WTC11 (cell line): Measurements from ENCODE around the gene NELL1. TPM values are rescaled to one million over a fixed set of nuclear protein-coding genes. Genes with fewer than 3 reads are reported as not detected.

ENCODE experiments used
- ATAC-seq: fragments of 200-7000 bp; cut with Tn5 transposase; 2 replicates; pipeline ENCODE4 v1.10.0; 2021; ENCODE audit warnings: mild to moderate bottlenecking, moderate library complexity
- CTCF ChIA-PET: fragments of 300-600 bp; sonication (Branson Sonifier 250); formaldehyde crosslinking; loops from one replicate; lab custom pipeline; 2021; ENCODE audit warnings: antibody characterized with exemption; lab: Charles Lee
- POLR2A ChIA-PET: fragments of 350-600 bp; sonication (Branson Sonifier 250); formaldehyde crosslinking; loops from one replicate; lab custom pipeline; 2021; ENCODE audit warnings: antibody characterized with exemption; lab: Charles Lee
- DNase-seq: peaks from one replicate; pipeline ENCODE4 v3.0.0; 2021; ENCODE audit warnings: low spot score
- H3K27ac Mint-ChIP-seq: 2 replicates; pipeline ENCODE4 v1.8.0; 2021; ENCODE audit warnings: mixed read lengths
- H3K27me3 Mint-ChIP-seq: 2 replicates; pipeline ENCODE4 v1.8.0; 2021; ENCODE audit warnings: low read depth, mild to moderate bottlenecking, moderate library complexity, mixed read lengths
- H3K36me3 Mint-ChIP-seq: 2 replicates; pipeline ENCODE4 v1.8.0; 2021; ENCODE audit warnings: mixed read lengths
- H3K4me1 Mint-ChIP-seq: 2 replicates; pipeline ENCODE4 v1.8.0; 2022; ENCODE audit warnings: mixed read lengths
- H3K4me3 Mint-ChIP-seq: 2 replicates; pipeline ENCODE4 v1.8.0; 2021; ENCODE audit warnings: mild to moderate bottlenecking, moderate library complexity, mixed read lengths
- H3K9me3 Mint-ChIP-seq: 2 replicates; pipeline ENCODE4 v1.8.0; 2021; ENCODE audit warnings: mixed read lengths
- ATF1 ChIP-seq: sonication (generic); formaldehyde crosslinking; IDR thresholded peaks from 2 replicates; pipeline ENCODE4 v1.8.1; 2023; ENCODE audit warnings: mild to moderate bottlenecking, moderate library complexity, missing genetic modification reagents
- CREB1 ChIP-seq: sonication (generic); formaldehyde crosslinking; IDR thresholded peaks from 2 replicates; pipeline ENCODE4 v1.8.0; 2023; ENCODE audit warnings: mild to moderate bottlenecking, missing genetic modification reagents
- JUN ChIP-seq: sonication (generic); formaldehyde crosslinking; IDR thresholded peaks from 2 replicates; pipeline ENCODE4 v1.8.0; 2023; ENCODE audit warnings: mild to moderate bottlenecking, missing genetic modification reagents
- MYBL2 ChIP-seq: sonication (generic); formaldehyde crosslinking; IDR thresholded peaks from 2 replicates; pipeline ENCODE4 v1.8.1; 2023; ENCODE audit warnings: mild to moderate bottlenecking, moderate library complexity, missing genetic modification reagents
- TEAD1 ChIP-seq: sonication (generic); formaldehyde crosslinking; IDR thresholded peaks from 2 replicates; pipeline ENCODE4 v1.8.0; 2022; ENCODE audit warnings: mild to moderate bottlenecking, missing genetic modification reagents
- ZNF138 ChIP-seq: sonication (generic); formaldehyde crosslinking; conservative IDR thresholded peaks from 2 replicates; pipeline ENCODE4 v1.8.1; 2022; ENCODE audit warnings: mild to moderate bottlenecking, moderate library complexity, missing genetic modification reagents
- ZNF219 ChIP-seq: sonication (generic); formaldehyde crosslinking; IDR thresholded peaks from 2 replicates; pipeline ENCODE4 v1.8.0; 2023; ENCODE audit warnings: missing genetic modification reagents, mild to moderate bottlenecking, borderline replicate concordance
- ZNF263 ChIP-seq: sonication (generic); formaldehyde crosslinking; IDR thresholded peaks from 2 replicates; pipeline ENCODE4 v1.8.1; 2022; ENCODE audit warnings: low read depth, mild to moderate bottlenecking, moderate library complexity, missing genetic modification reagents
- total RNA-seq: library from RNA; stranded (reverse); gene quantifications from 3 replicates; pipeline ENCODE4 v1.2.3, GENCODE V29; 2021
- TF ChIP-seq, protein P1 (sequence below): sonication (generic); formaldehyde crosslinking; IDR thresholded peaks from 2 replicates; pipeline ENCODE4 v1.8.1; 2023; ENCODE audit warnings: mild to moderate bottlenecking, missing genetic modification reagents, moderate library complexity
- TF ChIP-seq, protein P2 (sequence below): sonication (generic); formaldehyde crosslinking; IDR thresholded peaks from 2 replicates; pipeline ENCODE4 v1.8.1; 2023; ENCODE audit warnings: mild to moderate bottlenecking, missing genetic modification reagents, borderline replicate concordance
- TF ChIP-seq, protein P3 (sequence below): fragments of 250-450 bp; sonication (Bioruptor Pico); IDR thresholded peaks from 2 replicates; pipeline ENCODE4 v2.1.2; 2022; ENCODE audit warnings: mild to moderate bottlenecking, moderate library complexity
- TF ChIP-seq, protein P4 (sequence below): sonication (generic); formaldehyde crosslinking; IDR thresholded peaks from 2 replicates; pipeline ENCODE4 v1.8.1; 2022; ENCODE audit warnings: mild to moderate bottlenecking, missing genetic modification reagents, moderate library complexity, borderline replicate concordance
- TF ChIP-seq, protein P5 (sequence below): sonication (generic); formaldehyde crosslinking; IDR thresholded peaks from 2 replicates; pipeline ENCODE4 v1.8.1; 2023; ENCODE audit warnings: mild to moderate bottlenecking, missing genetic modification reagents
- TF ChIP-seq, protein P6 (sequence below): sonication (generic); formaldehyde crosslinking; IDR thresholded peaks from 2 replicates; pipeline ENCODE4 v1.8.1; 2022; ENCODE audit warnings: missing genetic modification reagents, borderline replicate concordance
- TF ChIP-seq, protein P7 (sequence below): fragments of 250-450 bp; sonication (Bioruptor Pico); IDR thresholded peaks from 2 replicates; pipeline ENCODE4 v1.9.0; 2021; ENCODE audit warnings: moderate library complexity, mild to moderate bottlenecking, inconsistent platforms, borderline replicate concordance
- TF ChIP-seq, protein P8 (sequence below): sonication (generic); formaldehyde crosslinking; IDR thresholded peaks from 2 replicates; pipeline ENCODE4 v1.8.0; 2022; ENCODE audit warnings: mild to moderate bottlenecking, missing genetic modification reagents

NELL1 gene
- total RNA-seq, 1 experiment from 2014 or later, result 1.8 TPM

DNA sequence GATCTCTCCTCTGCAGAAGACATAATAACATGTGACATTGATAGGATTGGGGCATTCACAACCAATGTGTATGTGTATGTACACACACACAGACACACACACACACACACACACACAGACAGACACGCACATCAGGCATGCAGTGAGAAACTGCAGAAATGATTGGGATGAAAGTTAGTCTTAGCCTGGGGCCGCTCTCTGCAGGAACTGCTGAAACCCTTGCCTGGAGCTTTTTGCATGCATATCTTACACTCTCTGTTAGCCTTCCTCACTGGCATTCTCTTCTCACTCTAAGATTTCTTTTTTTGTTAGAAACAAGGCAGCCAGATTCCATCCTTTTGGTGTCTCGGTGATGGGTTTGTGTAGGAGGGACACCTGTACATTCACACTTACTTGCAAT, 337.9 kb downstream of the NELL1 start:
- ChIA-PET CTCF (no interaction called here), POLR2A (interaction anchor here (0.7 kb wide), 1 partner anchor 203 kb away, joined by 5 read pairs; no protein-coding TSS in a partner anchor)
- peak; percentile 74 for ATAC-seq
- no peaks in the 10 kb centered on the region for H3K27me3 Mint-ChIP-seq
- peaks cover 7% of the 10 kb centered on the region for H3K9me3 Mint-ChIP-seq
- no peak overlapping the region for H3K4me3 Mint-ChIP-seq
- H3K4me1 Mint-ChIP-seq, result peaks cover 25% of the 10 kb centered on the region
- no peak overlapping the region for H3K27ac Mint-ChIP-seq
- DNase-seq, result peak; percentile 14
- TF ChIP-seq JUN (CRISPR knock-in tag), result no peak
- no peak for TF ChIP-seq ZNF263 (CRISPR knock-in tag)
- TF ChIP-seq, protein P1, sequence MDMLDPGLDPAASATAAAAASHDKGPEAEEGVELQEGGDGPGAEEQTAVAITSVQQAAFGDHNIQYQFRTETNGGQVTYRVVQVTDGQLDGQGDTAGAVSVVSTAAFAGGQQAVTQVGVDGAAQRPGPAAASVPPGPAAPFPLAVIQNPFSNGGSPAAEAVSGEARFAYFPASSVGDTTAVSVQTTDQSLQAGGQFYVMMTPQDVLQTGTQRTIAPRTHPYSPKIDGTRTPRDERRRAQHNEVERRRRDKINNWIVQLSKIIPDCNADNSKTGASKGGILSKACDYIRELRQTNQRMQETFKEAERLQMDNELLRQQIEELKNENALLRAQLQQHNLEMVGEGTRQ, result no peak
- TF ChIP-seq, protein P2, sequence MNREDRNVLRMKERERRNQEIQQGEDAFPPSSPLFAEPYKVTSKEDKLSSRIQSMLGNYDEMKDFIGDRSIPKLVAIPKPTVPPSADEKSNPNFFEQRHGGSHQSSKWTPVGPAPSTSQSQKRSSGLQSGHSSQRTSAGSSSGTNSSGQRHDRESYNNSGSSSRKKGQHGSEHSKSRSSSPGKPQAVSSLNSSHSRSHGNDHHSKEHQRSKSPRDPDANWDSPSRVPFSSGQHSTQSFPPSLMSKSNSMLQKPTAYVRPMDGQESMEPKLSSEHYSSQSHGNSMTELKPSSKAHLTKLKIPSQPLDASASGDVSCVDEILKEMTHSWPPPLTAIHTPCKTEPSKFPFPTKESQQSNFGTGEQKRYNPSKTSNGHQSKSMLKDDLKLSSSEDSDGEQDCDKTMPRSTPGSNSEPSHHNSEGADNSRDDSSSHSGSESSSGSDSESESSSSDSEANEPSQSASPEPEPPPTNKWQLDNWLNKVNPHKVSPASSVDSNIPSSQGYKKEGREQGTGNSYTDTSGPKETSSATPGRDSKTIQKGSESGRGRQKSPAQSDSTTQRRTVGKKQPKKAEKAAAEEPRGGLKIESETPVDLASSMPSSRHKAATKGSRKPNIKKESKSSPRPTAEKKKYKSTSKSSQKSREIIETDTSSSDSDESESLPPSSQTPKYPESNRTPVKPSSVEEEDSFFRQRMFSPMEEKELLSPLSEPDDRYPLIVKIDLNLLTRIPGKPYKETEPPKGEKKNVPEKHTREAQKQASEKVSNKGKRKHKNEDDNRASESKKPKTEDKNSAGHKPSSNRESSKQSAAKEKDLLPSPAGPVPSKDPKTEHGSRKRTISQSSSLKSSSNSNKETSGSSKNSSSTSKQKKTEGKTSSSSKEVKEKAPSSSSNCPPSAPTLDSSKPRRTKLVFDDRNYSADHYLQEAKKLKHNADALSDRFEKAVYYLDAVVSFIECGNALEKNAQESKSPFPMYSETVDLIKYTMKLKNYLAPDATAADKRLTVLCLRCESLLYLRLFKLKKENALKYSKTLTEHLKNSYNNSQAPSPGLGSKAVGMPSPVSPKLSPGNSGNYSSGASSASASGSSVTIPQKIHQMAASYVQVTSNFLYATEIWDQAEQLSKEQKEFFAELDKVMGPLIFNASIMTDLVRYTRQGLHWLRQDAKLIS (CRISPR knock-in tag), result no peak
- TF ChIP-seq ZNF219 (CRISPR knock-in tag), result no peak
- TF ChIP-seq, protein P3, sequence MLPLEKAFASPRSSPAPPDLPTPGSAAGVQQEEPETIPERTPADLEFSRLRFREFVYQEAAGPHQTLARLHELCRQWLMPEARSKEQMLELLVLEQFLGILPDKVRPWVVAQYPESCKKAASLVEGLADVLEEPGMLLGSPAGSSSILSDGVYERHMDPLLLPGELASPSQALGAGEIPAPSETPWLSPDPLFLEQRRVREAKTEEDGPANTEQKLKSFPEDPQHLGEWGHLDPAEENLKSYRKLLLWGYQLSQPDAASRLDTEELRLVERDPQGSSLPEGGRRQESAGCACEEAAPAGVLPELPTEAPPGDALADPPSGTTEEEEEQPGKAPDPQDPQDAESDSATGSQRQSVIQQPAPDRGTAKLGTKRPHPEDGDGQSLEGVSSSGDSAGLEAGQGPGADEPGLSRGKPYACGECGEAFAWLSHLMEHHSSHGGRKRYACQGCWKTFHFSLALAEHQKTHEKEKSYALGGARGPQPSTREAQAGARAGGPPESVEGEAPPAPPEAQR (CRISPR knock-in tag), result no peak
- TF ChIP-seq, protein P4, sequence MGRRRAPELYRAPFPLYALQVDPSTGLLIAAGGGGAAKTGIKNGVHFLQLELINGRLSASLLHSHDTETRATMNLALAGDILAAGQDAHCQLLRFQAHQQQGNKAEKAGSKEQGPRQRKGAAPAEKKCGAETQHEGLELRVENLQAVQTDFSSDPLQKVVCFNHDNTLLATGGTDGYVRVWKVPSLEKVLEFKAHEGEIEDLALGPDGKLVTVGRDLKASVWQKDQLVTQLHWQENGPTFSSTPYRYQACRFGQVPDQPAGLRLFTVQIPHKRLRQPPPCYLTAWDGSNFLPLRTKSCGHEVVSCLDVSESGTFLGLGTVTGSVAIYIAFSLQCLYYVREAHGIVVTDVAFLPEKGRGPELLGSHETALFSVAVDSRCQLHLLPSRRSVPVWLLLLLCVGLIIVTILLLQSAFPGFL (CRISPR knock-in tag), result no peak
- no peak for TF ChIP-seq MYBL2
- TF ChIP-seq, protein P5, sequence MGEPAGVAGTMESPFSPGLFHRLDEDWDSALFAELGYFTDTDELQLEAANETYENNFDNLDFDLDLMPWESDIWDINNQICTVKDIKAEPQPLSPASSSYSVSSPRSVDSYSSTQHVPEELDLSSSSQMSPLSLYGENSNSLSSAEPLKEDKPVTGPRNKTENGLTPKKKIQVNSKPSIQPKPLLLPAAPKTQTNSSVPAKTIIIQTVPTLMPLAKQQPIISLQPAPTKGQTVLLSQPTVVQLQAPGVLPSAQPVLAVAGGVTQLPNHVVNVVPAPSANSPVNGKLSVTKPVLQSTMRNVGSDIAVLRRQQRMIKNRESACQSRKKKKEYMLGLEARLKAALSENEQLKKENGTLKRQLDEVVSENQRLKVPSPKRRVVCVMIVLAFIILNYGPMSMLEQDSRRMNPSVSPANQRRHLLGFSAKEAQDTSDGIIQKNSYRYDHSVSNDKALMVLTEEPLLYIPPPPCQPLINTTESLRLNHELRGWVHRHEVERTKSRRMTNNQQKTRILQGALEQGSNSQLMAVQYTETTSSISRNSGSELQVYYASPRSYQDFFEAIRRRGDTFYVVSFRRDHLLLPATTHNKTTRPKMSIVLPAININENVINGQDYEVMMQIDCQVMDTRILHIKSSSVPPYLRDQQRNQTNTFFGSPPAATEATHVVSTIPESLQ, result no peak
- TF ChIP-seq CREB1 (CRISPR knock-in tag), result no peak
- no peak for TF ChIP-seq ZNF138 (CRISPR knock-in tag)
- TF ChIP-seq, protein P6, sequence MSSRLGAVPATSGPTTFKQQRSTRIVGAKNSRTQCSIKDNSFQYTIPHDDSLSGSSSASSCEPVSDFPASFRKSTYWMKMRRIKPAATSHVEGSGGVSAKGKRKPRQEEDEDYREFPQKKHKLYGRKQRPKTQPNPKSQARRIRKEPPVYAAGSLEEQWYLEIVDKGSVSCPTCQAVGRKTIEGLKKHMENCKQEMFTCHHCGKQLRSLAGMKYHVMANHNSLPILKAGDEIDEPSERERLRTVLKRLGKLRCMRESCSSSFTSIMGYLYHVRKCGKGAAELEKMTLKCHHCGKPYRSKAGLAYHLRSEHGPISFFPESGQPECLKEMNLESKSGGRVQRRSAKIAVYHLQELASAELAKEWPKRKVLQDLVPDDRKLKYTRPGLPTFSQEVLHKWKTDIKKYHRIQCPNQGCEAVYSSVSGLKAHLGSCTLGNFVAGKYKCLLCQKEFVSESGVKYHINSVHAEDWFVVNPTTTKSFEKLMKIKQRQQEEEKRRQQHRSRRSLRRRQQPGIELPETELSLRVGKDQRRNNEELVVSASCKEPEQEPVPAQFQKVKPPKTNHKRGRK, result no peak
- TF ChIP-seq ATF1 (CRISPR knock-in tag), result no peak
- TF ChIP-seq, protein P7, sequence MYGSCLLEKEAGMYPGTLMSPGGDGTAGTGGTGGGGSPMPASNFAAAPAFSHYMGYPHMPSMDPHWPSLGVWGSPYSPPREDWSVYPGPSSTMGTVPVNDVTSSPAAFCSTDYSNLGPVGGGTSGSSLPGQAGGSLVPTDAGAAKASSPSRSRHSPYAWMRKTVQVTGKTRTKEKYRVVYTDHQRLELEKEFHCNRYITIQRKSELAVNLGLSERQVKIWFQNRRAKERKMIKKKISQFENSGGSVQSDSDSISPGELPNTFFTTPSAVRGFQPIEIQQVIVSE (CRISPR knock-in tag), result no peak
- no peak for TF ChIP-seq TEAD1 (CRISPR knock-in tag)
- TF ChIP-seq, protein P8, sequence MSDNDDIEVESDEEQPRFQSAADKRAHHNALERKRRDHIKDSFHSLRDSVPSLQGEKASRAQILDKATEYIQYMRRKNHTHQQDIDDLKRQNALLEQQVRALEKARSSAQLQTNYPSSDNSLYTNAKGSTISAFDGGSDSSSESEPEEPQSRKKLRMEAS (CRISPR knock-in tag), result no peak
- peaks cover 3% of the 10 kb centered on the region for H3K36me3 Mint-ChIP-seq
